ENCODE results near the gene SREBF1. TPM values are rescaled to one million over a fixed set of nuclear protein-coding genes. Genes with fewer than 3 reads are reported as not detected.

The SREBF1 gene
- total and polyA plus RNA-seq, 2 of the 4 experiments (the other 2 are of a cell fraction), result 3.4 to 20.4 TPM

GRCh38 chr17:17813055-17813724, 23.6 kb downstream of the SREBF1 start:
- H4K5ac ChIP-seq (ENCODE audit: low read depth, low read length), result no peak overlapping the region
- no TSS peak for BruUV-seq (replicated peaks)
- no peak overlapping the region for H3K56ac ChIP-seq (ENCODE audit: extremely low read depth, insufficient read depth, low read length)
- H3K27me3 ChIP-seq (ENCODE audit: control insufficient read depth, insufficient read depth, low read length), result no peaks in the 10 kb centered on the region
- no peak overlapping the region for H3K4ac ChIP-seq (ENCODE audit: low read depth, low read length)
- H3K9me1 ChIP-seq (ENCODE audit: insufficient read depth, low read length), result peaks cover 3% of the 10 kb centered on the region; the same call in 1 of the 2 replicates
- dilution Hi-C loops (cut with HindIII; ENCODE audit: low sequenced_read_pairs, unreplicated experiment) (no loop called here), intact Hi-C loops (cut with micrococcal nuclease) (no loop called here), in situ Hi-C loops (cut with MboI; ENCODE audit: low sequenced_read_pairs) (no loop called here)
- peaks cover 66% of the 10 kb centered on the region for H3K36me3 ChIP-seq (ENCODE audit: control insufficient read depth, insufficient read depth, low read length)
- peaks cover 11% of the 10 kb centered on the region for H3K4me1 ChIP-seq (ENCODE audit: control insufficient read depth, insufficient read depth, low read length)
- H3K79me1 ChIP-seq (ENCODE audit: low read depth in 1 of 2, low read length in 2 of 2), result peaks cover 3 to 33% of the 10 kb centered on the region in 2 experiments; a peak in 2 of 4 replicates
- ATAC-seq (ENCODE audit: low read depth), result no peak
- no peak for DNase-seq
- peaks cover 56% of the 10 kb centered on the region for H4K20me1 ChIP-seq (ENCODE audit: insufficient read depth, low read length)
- TF ChIP-seq BHLHE40 (IDR thresholded peaks at IDR 0.05; ENCODE audit: low read depth, low read length), result no peak
- no peak for TF ChIP-seq SMC3 (IDR thresholded peaks at IDR 0.05; ENCODE audit: low read depth, low read length)
- TF ChIP-seq, protein P1, sequence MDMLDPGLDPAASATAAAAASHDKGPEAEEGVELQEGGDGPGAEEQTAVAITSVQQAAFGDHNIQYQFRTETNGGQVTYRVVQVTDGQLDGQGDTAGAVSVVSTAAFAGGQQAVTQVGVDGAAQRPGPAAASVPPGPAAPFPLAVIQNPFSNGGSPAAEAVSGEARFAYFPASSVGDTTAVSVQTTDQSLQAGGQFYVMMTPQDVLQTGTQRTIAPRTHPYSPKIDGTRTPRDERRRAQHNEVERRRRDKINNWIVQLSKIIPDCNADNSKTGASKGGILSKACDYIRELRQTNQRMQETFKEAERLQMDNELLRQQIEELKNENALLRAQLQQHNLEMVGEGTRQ (IDR thresholded peaks at IDR 0.05; ENCODE audit: low read depth, low read length), result no peak
- TF ChIP-seq, protein P2, sequence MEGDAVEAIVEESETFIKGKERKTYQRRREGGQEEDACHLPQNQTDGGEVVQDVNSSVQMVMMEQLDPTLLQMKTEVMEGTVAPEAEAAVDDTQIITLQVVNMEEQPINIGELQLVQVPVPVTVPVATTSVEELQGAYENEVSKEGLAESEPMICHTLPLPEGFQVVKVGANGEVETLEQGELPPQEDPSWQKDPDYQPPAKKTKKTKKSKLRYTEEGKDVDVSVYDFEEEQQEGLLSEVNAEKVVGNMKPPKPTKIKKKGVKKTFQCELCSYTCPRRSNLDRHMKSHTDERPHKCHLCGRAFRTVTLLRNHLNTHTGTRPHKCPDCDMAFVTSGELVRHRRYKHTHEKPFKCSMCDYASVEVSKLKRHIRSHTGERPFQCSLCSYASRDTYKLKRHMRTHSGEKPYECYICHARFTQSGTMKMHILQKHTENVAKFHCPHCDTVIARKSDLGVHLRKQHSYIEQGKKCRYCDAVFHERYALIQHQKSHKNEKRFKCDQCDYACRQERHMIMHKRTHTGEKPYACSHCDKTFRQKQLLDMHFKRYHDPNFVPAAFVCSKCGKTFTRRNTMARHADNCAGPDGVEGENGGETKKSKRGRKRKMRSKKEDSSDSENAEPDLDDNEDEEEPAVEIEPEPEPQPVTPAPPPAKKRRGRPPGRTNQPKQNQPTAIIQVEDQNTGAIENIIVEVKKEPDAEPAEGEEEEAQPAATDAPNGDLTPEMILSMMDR (conservative IDR thresholded peaks at IDR 0.05; ENCODE audit: low read depth, low read length), result no peak
- no peak for TF ChIP-seq MXI1 (IDR thresholded peaks at IDR 0.05; ENCODE audit: borderline replicate concordance, low read depth, low read length)
- no peak for TF ChIP-seq CEBPB (IDR thresholded peaks at IDR 0.05; ENCODE audit: low read depth, low read length)
- TF ChIP-seq RAD21 (IDR thresholded peaks at IDR 0.05; ENCODE audit: low read length), result no peak
- no peak for TF ChIP-seq RFX5 (IDR thresholded peaks at IDR 0.05; ENCODE audit: low read depth, low read length)
- no peak for TF ChIP-seq CHD1 (IDR thresholded peaks at IDR 0.05; ENCODE audit: low read depth, low read length)
- no peak for TF ChIP-seq RCOR1 (IDR thresholded peaks at IDR 0.05; ENCODE audit: insufficient replicate concordance, low read length)
- no peak for TF ChIP-seq NFE2L2 (IDR thresholded peaks at IDR 0.05; ENCODE audit: low read depth, low read length)
- TF ChIP-seq MAZ (IDR thresholded peaks at IDR 0.05; ENCODE audit: borderline replicate concordance, low read depth, low read length), result no peak
- TF ChIP-seq FOS (IDR thresholded peaks at IDR 0.05; ENCODE audit: low read depth, low read length), result no peak
- TF ChIP-seq, protein P3, sequence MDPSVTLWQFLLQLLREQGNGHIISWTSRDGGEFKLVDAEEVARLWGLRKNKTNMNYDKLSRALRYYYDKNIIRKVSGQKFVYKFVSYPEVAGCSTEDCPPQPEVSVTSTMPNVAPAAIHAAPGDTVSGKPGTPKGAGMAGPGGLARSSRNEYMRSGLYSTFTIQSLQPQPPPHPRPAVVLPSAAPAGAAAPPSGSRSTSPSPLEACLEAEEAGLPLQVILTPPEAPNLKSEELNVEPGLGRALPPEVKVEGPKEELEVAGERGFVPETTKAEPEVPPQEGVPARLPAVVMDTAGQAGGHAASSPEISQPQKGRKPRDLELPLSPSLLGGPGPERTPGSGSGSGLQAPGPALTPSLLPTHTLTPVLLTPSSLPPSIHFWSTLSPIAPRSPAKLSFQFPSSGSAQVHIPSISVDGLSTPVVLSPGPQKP (IDR thresholded peaks at IDR 0.05; ENCODE audit: borderline replicate concordance, low read depth, low read length), result no peak
- no peak for TF ChIP-seq POLR2A (IDR thresholded peaks at IDR 0.05; ENCODE audit: low read depth, low read length)
- TF ChIP-seq MAFK (IDR thresholded peaks at IDR 0.05; ENCODE audit: low read depth, low read length), result no peak
- H2BK5ac ChIP-seq (ENCODE audit: low read depth, low read length, poor library complexity, severe bottlenecking), result no peak overlapping the region
- H3K14ac ChIP-seq (replicated peaks; ENCODE audit: low read depth, low read length), result no peak overlapping the region
- no peak overlapping the region for H4K91ac ChIP-seq (ENCODE audit: insufficient read depth, low read depth, low read length)
- ChIA-PET POLR2A (ENCODE audit: unreplicated experiment) (no interaction called here), CTCF (no interaction called here)
- no peak overlapping the region for H2BK120ac ChIP-seq (ENCODE audit: low read depth, low read length)
- peak overlapping the region; percentile 15 for H2AK9ac ChIP-seq (replicated peaks; ENCODE audit: low read depth, low read length, poor library complexity)
- H2AFZ ChIP-seq (replicated peaks; ENCODE audit: low read length, poor library complexity), result no peak overlapping the region
- WGBS, 2 experiments (ENCODE audit: extremely low coverage in 2 of 2, insufficient read length in 1 of 2), result 95% methylated on average over 7 of the region's 25 CpGs; no CpG with 5 or more reads in 1 of the 2 experiments
- H3K4me3 ChIP-seq (ENCODE audit: insufficient read depth, low read depth, low read length), result no peak overlapping the region
- no peak overlapping the region for H3K4me2 ChIP-seq (ENCODE audit: low read depth, low read length)
- no peak overlapping the region for H3K27ac ChIP-seq (ENCODE audit: insufficient read depth, low read length)
- no peak overlapping the region for H3K23ac ChIP-seq (ENCODE audit: low read depth, low read length)
- no peak overlapping the region for H2BK15ac ChIP-seq (ENCODE audit: low read depth, low read length)
- no peak overlapping the region for H3K9ac ChIP-seq (ENCODE audit: low read depth, low read length)
- H3K18ac ChIP-seq (ENCODE audit: low read depth, low read length), result no peak overlapping the region
- H2BK20ac ChIP-seq (ENCODE audit: low read depth, low read length), result no peak overlapping the region
- no peak overlapping the region for H4K8ac ChIP-seq (ENCODE audit: low read depth in 2 of 2, low read length in 2 of 2)
- no peaks in the 10 kb centered on the region for H3K9me3 ChIP-seq (ENCODE audit: control insufficient read depth, insufficient read depth, low read length)
- H2AK5ac ChIP-seq (ENCODE audit: low read depth, low read length), result no peak overlapping the region

All from IMR-90 (cell line).